ENCODE measurements around the gene ACRV1. TPM values are rescaled to one million over a fixed set of nuclear protein-coding genes. Genes with fewer than 3 reads are reported as not detected.
A peak's percentile ranks its signal among the peaks of the same experiment; 100 is the strongest.

The ACRV1 gene
- total and polyA plus RNA-seq, 2 of the 13 experiments (the other 11 are each of a cell fraction or from before 2014, with no cell fraction given) = not detected

DNA sequence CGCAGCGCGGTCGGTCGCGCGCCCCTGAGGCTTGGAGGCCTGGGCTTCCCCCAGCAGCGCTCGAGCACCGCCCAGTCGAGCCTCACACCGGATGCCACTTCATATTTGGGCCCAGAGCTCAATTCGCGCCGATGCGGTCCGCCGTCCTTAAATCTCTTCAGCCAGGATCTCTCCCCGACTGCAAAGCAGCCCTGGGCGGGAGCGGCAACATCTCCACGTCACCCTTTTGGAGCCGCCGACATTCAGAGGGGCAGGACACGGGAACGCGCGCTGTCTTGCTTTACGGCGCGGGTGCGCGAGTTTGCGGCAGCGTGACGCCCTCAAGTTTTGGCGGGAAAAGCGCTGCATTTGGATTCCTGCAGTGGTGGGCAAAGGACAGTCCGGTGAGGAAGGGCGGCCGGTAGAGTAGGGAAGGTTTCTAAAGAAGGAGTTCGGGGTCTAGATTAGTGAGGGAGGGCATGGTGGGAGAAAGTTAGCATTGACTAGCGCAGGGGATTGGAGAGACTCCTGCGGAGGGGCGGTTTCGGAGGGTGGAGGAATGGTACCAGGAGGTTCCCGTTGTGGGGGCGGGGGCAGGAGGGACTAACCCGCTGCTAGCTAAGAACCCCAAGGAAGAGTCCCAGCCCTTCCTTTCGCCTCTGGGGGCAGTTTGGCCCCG, 54.9 kb downstream of the ACRV1 start (continued):
- TF ChIP-seq, protein P1, sequence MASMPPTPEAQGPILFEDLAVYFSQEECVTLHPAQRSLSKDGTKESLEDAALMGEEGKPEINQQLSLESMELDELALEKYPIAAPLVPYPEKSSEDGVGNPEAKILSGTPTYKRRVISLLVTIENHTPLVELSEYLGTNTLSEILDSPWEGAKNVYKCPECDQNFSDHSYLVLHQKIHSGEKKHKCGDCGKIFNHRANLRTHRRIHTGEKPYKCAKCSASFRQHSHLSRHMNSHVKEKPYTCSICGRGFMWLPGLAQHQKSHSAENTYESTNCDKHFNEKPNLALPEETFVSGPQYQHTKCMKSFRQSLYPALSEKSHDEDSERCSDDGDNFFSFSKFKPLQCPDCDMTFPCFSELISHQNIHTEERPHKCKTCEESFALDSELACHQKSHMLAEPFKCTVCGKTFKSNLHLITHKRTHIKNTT (CRISPR knock-in tag; IDR thresholded peaks at IDR 0.05) = no peak
- TF ChIP-seq TEAD2 (CRISPR knock-in tag; IDR thresholded peaks at IDR 0.05) = 0 out of 2 replicates have a peak, but pooled peaks have one; percentile 80
- TF ChIP-seq, protein P2, sequence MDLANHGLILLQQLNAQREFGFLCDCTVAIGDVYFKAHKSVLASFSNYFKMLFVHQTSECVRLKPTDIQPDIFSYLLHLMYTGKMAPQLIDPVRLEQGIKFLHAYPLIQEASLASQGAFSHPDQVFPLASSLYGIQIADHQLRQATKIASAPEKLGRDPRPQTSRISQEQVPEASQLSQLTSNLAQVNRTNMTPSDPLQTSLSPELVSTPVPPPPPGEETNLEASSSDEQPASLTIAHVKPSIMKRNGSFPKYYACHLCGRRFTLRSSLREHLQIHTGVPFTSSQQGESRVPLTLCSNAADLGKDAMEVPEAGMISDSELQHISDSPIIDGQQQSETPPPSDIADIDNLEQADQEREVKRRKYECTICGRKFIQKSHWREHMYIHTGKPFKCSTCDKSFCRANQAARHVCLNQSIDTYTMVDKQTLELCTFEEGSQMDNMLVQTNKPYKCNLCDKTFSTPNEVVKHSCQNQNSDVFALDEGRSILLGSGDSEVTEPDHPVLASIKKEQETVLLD (CRISPR knock-in tag; IDR thresholded peaks at IDR 0.05; ENCODE audit: low read depth) = peak; percentile 87
- TF ChIP-seq, protein P3, sequence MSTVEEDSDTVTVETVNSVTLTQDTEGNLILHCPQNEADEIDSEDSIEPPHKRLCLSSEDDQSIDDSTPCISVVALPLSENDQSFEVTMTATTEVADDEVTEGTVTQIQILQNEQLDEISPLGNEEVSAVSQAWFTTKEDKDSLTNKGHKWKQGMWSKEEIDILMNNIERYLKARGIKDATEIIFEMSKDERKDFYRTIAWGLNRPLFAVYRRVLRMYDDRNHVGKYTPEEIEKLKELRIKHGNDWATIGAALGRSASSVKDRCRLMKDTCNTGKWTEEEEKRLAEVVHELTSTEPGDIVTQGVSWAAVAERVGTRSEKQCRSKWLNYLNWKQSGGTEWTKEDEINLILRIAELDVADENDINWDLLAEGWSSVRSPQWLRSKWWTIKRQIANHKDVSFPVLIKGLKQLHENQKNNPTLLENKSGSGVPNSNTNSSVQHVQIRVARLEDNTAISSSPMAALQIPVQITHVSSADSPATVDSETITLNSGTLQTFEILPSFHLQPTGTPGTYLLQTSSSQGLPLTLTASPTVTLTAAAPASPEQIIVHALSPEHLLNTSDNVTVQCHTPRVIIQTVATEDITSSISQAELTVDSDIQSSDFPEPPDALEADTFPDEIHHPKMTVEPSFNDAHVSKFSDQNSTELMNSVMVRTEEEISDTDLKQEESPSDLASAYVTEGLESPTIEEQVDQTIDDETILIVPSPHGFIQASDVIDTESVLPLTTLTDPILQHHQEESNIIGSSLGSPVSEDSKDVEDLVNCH (CRISPR knock-in tag; IDR thresholded peaks at IDR 0.05) = peak; percentile 73; the same call in 1 of the 2 replicates
- TF ChIP-seq ZNF607 (CRISPR knock-in tag; IDR thresholded peaks at IDR 0.05; ENCODE audit: borderline replicate concordance) = peak; percentile 94; the same call in 1 of the 2 replicates
- TF ChIP-seq GABPA (IDR thresholded peaks at IDR 0.05; ENCODE audit: low read depth, low read length) = no peak
- TF ChIP-seq GABPA (CRISPR knock-in tag; IDR thresholded peaks at IDR 0.05; ENCODE audit: low read depth) = peak; percentile 64
- TF ChIP-seq PRPF4 (IDR thresholded peaks at IDR 0.05; ENCODE audit: low read depth, low read length, poor library complexity, severe bottlenecking) = no peak
- TF ChIP-seq RFX5 (IDR thresholded peaks at IDR 0.05; ENCODE audit: low read depth, low read length) = no peak
- TF ChIP-seq, protein P4, sequence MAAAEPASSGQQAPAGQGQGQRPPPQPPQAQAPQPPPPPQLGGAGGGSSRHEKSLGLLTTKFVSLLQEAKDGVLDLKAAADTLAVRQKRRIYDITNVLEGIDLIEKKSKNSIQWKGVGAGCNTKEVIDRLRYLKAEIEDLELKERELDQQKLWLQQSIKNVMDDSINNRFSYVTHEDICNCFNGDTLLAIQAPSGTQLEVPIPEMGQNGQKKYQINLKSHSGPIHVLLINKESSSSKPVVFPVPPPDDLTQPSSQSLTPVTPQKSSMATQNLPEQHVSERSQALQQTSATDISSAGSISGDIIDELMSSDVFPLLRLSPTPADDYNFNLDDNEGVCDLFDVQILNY (CRISPR knock-in tag; conservative IDR thresholded peaks at IDR 0.05) = peak; percentile 97
- TF ChIP-seq, protein P5, sequence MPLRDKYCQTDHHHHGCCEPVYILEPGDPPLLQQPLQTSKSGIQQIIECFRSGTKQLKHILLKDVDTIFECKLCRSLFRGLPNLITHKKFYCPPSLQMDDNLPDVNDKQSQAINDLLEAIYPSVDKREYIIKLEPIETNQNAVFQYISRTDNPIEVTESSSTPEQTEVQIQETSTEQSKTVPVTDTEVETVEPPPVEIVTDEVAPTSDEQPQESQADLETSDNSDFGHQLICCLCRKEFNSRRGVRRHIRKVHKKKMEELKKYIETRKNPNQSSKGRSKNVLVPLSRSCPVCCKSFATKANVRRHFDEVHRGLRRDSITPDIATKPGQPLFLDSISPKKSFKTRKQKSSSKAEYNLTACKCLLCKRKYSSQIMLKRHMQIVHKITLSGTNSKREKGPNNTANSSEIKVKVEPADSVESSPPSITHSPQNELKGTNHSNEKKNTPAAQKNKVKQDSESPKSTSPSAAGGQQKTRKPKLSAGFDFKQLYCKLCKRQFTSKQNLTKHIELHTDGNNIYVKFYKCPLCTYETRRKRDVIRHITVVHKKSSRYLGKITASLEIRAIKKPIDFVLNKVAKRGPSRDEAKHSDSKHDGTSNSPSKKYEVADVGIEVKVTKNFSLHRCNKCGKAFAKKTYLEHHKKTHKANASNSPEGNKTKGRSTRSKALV (CRISPR knock-in tag; IDR thresholded peaks at IDR 0.05) = peak; percentile 87; the same call in 1 of the 2 replicates
- TF ChIP-seq KLF12 (CRISPR knock-in tag; IDR thresholded peaks at IDR 0.05; ENCODE audit: borderline replicate concordance) = peak; percentile 94
- TF ChIP-seq, protein P6, sequence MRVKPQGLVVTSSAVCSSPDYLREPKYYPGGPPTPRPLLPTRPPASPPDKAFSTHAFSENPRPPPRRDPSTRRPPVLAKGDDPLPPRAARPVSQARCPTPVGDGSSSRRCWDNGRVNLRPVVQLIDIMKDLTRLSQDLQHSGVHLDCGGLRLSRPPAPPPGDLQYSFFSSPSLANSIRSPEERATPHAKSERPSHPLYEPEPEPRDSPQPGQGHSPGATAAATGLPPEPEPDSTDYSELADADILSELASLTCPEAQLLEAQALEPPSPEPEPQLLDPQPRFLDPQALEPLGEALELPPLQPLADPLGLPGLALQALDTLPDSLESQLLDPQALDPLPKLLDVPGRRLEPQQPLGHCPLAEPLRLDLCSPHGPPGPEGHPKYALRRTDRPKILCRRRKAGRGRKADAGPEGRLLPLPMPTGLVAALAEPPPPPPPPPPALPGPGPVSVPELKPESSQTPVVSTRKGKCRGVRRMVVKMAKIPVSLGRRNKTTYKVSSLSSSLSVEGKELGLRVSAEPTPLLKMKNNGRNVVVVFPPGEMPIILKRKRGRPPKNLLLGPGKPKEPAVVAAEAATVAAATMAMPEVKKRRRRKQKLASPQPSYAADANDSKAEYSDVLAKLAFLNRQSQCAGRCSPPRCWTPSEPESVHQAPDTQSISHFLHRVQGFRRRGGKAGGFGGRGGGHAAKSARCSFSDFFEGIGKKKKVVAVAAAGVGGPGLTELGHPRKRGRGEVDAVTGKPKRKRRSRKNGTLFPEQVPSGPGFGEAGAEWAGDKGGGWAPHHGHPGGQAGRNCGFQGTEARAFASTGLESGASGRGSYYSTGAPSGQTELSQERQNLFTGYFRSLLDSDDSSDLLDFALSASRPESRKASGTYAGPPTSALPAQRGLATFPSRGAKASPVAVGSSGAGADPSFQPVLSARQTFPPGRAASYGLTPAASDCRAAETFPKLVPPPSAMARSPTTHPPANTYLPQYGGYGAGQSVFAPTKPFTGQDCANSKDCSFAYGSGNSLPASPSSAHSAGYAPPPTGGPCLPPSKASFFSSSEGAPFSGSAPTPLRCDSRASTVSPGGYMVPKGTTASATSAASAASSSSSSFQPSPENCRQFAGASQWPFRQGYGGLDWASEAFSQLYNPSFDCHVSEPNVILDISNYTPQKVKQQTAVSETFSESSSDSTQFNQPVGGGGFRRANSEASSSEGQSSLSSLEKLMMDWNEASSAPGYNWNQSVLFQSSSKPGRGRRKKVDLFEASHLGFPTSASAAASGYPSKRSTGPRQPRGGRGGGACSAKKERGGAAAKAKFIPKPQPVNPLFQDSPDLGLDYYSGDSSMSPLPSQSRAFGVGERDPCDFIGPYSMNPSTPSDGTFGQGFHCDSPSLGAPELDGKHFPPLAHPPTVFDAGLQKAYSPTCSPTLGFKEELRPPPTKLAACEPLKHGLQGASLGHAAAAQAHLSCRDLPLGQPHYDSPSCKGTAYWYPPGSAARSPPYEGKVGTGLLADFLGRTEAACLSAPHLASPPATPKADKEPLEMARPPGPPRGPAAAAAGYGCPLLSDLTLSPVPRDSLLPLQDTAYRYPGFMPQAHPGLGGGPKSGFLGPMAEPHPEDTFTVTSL (CRISPR knock-in tag; IDR thresholded peaks at IDR 0.05; ENCODE audit: borderline replicate concordance) = no peak
- TF ChIP-seq ZNF337 (CRISPR knock-in tag; IDR thresholded peaks at IDR 0.05; ENCODE audit: borderline replicate concordance, low read depth) = no peak

Data from HepG2 (cell line).